Embryonic facial prominence (tissue), 1 donor: ENCODE measurements around the gene ITGBL1.

Experiments used
- DNase-seq: peaks from one replicate; pipeline ENCODE4 v3.0.0-alpha.2; 2016; ENCODE audit errors: extremely low spot score

The ITGBL1 gene

DNA sequence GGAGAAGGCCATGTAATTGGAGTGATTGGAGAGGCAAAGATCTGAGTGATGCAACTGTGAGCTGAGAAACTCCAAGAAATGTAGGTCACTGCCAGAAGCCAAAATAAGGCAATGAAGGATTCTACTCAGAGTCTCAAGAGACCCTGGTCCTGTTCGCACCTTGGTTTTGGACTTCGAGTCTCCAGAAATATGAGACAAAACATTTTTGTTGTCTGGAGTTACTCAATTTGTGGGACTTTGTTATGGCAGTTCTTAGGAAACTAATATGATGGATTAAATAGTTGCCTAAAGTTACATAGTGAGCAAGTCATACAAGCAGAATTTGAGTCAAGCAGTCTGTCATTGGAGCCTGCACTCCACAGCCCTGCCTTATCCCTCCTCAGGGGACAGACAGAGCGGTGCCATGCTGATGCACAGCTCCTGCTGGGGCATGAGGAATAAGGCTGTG, 104.2 kb downstream of the ITGBL1 start:
- no peak for DNase-seq

DNA sequence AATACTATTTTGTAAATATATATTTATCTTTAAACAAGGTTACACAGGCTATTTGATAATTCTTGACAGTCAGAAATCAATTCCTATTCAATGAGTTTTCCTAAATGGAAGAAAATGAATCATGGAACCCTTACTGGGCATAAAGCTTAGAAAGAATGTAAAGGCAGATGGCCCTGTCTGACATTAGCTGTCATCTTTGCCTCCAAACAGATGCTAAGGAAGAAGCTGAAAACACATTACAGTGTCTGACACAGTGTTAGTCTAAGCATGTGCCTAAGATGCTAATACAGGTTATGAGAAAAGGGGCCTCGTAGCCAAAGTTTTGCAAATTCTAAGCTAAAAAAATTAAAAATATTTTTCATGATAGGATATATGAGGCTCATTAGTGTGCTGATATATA, 112.8 kb downstream of the ITGBL1 start:
- no peak for DNase-seq

DNA sequence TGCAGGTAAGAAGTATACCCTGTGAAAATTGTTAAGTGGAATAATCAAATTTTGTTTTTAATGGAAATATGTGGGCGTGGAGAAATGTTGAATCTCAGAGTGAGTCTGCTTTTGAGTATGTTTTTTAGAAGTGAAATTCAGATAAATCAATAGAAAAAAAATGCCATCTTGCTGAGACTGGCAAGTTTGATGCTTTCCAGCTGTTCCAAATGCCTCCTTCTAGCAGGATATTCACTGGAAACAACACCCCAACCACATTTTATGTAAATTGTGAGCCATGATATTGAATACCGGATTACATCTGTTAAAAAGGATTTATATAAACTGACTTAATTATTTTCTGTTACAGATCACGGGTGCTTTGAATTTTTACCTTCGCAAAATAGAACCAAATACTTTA, 115.4 kb downstream of the ITGBL1 start:
- DNase-seq = no peak

DNA sequence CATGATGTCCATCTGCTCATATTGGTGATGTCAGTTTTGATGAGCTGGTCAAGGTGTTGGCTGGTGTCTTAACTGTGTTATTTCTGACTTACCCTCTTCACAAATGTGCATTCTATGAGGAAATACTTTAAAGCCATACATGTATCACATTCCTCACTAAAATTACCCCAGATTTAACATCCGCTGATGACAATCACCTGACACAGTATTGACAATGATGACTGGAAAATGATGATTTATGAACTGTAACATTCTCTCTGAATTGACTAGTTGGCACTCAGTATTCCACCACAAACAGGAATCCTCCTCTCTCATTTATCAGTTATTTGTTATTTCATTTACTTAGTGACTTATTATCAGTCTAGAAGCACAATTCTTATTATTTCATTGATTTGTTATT, 117.3 kb downstream of the ITGBL1 start:
- DNase-seq = no peak

DNA sequence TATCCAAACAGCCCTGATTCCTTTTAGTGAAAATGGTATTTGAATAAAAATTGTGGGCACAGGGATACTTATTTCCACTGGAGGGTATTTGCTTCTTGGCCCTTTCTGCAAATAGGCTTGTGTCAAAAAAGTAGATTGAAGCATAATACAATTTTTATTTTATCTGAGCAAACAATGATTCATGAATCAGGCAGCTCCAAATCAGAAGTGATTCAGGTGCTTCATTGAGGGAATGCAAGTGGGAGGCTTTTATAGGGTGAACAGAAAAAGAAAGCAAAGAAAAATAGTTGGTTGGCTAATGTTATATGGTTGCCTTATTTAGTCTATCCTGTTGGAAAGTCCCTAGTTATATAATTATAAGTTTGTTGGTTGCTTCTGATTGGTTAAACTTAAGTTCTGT, 117.9 kb downstream of the ITGBL1 start:
- DNase-seq = no peak

DNA sequence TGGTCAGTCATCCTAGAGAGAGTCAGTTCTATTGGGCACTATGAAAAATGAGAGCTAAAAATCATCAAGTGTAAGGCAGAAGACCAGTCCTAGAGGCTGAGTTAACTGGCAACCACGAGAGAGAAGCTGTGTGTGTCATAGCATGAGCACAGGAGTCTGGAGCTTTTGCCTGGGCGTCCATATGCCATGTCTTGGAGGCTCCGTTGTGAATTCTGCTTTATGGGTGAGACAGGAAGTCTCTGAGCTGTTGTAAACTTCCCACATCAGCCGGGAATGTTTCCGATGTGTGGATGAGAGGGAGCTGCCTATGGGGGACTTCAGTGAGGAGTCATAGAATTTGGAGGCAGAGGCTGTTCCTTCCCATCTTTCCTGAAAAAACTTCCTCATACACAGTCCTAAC, 120.0 kb downstream of the ITGBL1 start:
- no peak for DNase-seq

DNA sequence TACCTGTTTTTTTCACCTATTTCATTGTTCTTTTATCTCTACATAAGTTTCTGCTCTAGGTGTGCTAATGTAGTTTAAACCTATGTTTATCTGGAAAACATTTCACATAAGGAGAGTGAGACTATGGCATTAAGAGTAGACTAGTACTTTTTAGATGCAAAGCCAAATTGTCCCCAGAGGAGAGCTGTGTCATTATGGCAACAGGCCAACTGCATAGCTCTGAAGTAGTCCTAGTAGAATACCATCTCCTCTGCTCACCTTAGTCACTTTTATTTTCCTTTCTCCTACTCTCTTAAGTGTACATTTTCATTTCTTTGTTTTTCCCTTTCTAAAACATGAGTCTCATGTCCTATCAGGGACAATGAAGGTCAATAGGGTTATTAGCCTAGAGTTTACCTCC, 123.1 kb downstream of the ITGBL1 start:
- no peak for DNase-seq

DNA sequence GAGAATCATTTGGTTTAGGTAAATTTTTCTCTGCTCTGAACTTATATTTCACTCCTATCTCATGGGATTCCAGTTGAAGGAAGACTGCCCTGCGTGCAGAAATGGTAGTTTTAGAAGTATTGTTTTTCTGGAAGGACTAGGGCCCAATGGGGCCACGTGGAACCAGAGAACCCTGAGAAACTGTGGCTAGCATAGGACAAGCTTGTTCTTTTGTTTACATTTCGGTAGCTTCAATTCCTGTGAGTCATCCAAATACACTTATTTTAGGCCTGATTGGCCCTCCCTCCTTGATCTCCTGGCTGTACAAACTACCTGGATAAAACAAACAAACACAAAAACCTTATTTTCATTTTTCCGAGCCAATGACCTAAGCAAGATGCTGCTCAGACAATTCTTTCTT, 124.0 kb downstream of the ITGBL1 start:
- no peak for DNase-seq

DNA sequence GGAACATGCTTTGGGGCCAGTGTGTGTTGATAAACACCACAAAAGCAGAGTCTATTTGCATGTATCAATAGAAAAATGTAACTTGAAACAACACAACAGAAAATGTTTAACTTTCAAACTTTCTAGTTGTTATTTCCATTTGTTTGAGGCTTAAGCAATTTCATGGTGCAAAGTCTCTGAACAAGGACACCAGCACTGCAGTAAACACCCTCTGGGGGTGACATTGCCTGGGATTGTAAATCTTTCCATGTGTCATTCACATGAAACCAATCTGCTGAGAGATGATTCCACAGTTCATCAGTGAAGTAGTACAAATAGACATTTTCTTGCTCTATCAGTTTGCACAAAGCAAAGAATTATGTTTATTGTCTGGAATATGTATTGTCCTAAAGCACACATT, 124.5 kb downstream of the ITGBL1 start:
- DNase-seq = no peak

DNA sequence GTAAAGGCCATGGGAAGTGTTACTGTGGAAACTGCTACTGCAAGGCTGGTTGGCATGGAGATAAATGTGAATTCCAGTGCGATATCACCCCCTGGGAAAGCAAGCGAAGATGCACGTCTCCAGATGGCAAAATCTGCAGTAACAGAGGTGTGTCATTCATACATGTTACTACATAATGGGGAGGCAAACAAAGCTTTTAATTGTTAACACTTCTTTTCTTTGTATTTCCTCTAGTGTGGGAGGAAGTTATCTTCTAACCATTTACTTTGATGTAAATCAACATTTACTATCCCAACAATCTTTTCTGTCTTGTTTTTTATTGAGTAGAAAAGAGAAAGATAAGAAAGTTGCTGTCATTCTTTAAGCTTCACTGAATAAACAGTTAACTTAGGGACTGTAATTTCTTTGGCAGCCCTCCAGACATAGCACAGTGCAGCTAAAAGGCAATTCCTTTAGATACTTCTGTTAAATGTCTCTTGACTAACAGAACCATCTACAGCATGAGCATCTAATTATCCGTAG, 126.9 kb downstream of the ITGBL1 start:
- DNase-seq = no peak

DNA sequence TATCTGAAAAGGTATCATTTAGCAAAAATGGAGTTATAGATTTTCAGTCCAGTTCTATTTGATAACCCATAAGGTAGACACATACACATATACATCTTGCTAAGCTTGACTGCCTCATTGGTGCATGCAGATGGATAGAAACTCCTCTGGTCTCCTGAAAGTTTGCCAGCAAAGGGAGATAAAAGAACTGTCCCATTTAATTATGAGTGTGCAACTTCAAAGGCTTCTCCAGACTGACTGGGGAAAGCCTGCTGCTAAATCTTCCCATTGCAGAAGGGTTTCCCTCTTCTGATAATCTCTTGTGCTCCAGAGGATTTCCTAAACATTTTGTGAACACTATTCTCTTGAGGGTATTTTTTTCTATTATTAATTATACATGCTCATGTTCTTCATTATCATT, 131.9 kb downstream of the ITGBL1 start:
- no peak for DNase-seq

DNA sequence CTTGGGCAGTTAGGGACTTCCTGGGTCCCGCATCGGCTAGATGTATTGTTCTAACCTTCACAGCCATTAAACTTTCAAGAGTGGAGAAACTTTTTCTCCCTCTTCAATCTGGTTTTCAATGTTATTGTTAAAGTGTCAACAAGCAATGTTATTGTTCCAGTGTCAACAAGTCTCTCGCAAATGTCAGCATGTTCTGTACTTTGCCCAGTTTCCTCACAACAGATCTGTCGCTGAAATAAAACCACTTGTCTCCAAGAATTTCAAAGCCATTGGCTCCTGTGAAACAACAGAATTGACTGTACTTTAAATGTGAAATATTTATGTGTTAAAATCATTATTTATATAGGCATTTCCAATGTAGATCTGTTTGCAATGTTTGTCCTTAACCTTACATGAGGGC, 138.0 kb downstream of the ITGBL1 start:
- DNase-seq = no peak

DNA sequence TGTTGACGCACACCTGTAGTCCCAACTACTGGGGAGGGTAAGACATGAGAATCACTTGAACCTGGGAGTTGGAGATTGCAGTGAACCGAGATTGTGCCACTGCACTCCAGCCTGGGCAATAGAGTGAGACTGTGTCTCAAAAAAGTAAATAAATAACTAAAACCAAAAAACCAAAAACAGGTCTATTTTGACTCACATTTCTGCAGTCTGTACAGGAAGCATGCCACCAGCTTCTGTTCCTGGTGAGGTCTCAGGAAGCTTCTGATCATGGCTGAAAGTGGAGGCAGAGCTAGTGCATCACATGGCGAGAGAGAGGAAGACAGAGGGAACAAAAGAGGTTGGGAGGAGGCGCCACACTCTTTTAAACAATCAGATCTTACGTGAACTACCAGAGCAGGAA, 142.5 kb downstream of the ITGBL1 start:
- no peak for DNase-seq

DNA sequence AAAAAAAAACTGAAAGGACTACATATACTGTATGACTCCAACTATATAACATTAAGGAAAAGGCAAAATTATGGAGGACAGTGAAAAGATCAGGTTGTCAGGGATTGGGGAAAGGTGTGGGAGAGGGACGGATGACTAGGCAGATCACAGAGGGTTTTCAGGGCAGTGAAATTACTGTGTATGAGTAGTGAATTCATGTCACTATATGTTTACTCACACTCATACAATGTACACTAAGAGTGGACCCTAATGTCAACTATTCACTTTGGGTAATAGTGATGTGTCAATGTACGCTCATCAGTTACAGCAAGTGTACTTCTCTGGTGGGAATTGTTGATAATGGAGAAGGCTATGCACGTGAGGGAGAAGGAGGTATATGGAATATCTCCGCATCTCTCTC, 144.3 kb downstream of the ITGBL1 start:
- DNase-seq = no peak

DNA sequence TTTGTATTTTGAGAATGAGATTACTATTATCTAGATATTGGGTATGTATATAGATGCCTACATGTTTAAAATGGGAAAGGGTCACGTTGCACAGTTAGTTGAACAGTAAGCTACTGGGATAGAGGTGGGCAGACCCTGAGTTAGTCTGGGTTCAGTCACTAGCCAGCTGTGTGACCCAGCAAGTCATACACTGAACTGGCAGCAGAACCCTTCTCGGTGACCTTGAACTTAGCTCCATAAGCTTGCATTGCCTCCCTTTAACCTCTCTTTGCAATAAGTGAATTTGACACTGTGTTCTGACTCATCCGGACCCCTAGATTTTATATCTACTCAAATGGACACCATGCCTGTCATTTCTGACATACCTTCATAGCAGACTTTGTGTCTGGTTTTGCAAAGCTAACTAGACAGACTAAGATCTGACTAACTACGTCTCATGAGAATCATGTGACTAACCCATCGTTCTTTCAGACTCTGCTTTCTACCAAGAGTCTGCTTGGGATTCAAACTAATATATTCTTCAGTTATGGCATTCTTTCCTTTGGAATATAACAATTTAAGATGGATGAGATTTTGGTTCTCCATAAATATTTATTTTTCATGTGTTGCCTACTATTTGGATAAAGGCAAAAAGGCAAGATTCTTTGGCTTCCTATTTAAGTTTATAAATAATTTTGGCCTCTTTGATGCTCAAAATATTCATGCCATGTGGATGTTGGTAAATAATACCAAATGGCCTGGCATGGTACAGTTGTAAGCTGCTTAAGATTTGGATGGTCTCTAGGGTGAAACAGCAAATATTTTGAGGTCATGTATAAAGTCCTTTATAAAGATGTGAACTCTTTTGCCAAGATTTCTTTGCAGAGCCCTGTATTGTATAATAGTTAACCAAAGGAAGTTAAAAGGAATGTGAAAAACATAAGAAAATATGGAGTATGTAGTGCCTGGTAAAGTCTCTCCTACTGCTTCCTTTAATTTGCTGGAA, 159.3 kb downstream of the ITGBL1 start:
- no peak for DNase-seq

DNA sequence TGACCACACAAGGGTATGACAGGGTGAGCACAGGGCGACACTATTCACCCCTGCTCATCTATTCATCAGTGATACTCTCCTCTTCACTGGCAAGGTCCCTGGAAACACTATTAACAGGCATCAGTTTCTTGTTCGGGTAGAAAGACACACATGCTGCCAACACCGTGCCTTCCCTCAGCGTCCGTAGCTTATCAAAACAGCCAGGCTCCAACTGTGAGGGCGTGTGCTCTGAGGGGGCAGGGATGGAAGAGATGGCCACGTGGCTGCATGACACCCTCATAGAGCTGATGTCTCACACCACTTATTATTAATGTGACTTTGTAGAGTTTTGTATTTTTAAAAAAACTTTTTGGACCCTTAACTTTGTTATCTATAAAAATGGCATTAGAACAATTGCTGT, 160.3 kb downstream of the ITGBL1 start:
- no peak for DNase-seq

DNA sequence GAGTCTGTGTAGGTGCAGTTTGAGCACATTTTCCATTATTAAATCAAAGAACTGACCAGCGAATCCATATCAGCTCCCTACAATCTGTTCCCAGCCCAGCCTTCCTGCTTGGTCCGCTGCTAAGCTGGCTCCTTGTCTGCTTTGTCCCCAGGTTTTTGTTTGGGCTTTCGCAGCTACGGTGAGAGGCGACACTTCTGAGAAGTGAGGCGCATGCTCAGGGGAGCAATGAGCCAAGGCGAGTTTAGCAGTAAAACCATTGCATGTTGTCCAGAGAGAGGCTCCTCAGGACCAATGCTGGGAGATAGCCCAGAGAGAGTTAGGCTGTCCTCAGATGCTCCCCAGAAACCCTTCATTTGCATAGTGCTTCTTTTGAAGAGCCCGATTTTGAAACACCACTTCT, 162.0 kb downstream of the ITGBL1 start:
- no peak for DNase-seq

DNA sequence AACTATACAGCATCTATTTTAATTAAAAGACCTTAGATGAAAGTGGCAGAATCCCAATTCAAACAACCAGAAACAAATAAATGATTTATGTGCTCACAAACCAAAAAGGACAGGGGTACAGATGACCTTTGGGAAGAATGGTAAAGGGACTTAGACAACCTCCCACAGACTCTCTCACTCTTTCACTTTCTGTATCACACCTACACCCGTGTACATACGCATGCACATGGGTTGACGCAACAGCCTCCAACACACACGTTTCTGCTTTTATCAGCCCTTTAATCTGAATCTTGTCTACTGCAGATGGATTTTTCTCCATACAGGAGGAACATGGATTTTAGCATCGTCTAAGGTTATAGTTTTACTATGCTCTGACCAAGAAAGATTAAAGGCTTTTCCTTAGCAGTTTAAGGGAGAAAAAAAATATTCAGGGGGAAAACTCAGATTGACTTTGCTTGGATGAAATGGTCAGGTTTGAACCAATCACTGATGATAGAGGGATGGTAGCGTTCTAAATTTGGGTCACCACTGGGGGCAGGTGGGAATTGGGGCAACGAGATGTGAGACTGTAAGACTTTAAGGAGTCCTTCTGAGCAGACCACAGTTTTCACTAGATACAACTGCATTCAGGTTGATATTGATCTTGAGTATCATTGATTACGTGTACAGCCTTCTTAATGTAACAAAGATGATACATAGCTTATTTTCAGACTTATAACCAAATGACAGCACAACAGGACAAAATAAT, 166.1 kb downstream of the ITGBL1 start:
- DNase-seq = no peak

DNA sequence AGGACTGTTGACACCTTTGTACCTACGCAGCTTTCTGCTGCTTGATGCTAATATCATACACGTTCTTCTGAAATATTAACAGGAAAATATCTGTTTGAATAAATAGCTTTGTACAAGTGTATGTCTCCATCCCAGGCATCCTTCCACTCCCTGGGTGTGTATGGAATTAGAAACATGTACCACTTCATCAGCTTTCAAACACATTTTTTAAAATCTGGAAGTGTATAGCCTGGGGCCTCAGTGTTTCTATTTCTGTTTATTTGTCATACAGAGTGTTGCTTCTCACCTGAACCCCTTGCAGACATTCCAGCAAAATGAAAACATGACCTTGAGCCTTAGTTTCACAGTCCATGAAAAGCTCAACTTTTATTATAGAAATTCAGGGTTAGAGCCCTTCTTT, 168.6 kb downstream of the ITGBL1 start:
- no peak for DNase-seq

DNA sequence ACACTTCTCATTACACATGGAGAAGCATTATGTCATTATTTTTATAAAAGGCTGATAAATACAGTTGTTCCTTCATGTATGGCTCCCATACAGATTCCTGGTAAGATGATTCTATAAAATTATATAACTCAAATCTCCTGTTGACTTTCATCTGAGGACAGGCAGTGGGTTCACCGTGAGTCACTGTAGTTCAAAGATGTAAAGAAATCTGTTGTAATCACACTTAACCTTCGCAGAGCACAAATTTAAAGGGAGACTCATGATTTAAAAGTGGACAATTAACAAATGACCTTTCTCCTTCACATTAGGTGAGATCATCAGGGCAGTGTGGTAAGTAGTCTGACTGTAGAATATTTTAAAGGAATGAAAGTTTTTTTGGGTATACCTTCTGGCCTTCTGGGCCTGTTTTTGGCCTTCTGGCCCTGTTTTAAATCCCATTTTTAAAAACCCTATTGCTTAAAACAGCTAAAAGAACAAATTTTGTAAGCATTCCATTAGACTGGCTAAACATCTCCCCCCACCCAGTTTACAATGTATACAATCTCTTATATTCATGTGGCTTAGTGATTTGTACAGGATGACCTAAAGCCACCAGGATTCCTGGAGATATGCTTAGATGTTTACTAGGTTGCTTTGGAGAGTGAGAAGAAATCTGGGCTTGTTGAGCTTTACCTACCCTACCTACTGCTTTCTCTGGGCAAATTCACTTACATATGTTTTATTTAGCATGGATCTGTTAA, 171.2 kb downstream of the ITGBL1 start:
- no peak for DNase-seq

DNA sequence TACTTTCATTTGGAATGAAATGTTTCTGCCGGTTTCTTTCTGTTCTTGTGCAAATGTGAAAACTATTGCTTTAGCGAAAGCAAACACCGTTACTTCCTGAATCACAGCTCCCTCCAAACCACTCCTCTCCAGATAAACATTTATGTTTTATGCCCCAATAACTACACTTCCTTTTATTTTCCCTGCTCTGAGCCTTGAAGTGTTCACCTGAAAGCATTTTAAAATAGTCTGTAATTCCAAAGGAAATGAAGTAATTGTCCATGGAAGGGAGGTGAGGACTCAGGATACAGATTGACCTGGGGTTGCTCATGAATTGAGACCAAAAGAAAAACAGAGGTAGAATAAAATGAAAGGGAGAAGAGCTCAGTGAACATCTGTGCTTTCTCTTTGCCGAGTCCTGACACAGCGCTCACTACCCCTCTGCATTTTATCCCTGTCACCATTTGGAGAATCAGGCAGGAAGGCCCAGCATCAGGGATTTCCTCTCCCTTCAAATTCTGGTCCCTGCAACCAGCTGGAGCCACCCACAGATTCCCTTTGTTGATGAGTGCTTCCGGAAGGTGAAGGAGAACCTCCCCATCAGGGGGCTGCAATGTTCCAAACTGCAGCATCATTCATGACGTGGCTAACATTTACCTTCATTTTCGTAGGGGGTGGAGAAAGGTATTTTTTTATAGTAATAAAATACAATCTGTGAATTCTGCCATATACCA, 171.9 kb downstream of the ITGBL1 start:
- DNase-seq = no peak
